UCSD-AML1 (cell line): ENCODE results near the gene LZTR1.
"Not testable (repeated sequence)": the region's sequence is repeated elsewhere in the genome, so short reads cannot be mapped to it uniquely, and the experiment has no call there.

Experiments used
- DNase-seq: peaks from one replicate; lab custom pipeline; 2025; ENCODE audit not compliant: unreplicated experiment; lab: John Stamatoyannopoulos, UW

LZTR1 gene

GRCh38 chr22:20995329-20996030 is 13.4 kb downstream of the LZTR1 start:
- no peak for DNase-seq

GRCh38 chr22:20996031-20996410 is 13.9 kb downstream of the LZTR1 start:
- no peak for DNase-seq

GRCh38 chr22:20996598-20997535 is 14.8 kb downstream of the LZTR1 start:
- DNase-seq = no peak

GRCh38 chr22:20997536-20998257 is 15.6 kb downstream of the LZTR1 start:
- DNase-seq = no peak

- no peak for DNase-seq
Measured at GRCh38 chr22:20998411-20999336, 16.6 kb downstream of the LZTR1 start.

GRCh38 chr22:20999350-21000206 is 17.5 kb downstream of the LZTR1 start:
- DNase-seq = no peak

GRCh38 chr22:21000207-21000986 is 18.3 kb downstream of the LZTR1 start:
- DNase-seq = no peak

- no peak for DNase-seq
Measured at GRCh38 chr22:21000987-21001600, 19.0 kb downstream of the LZTR1 start.

GRCh38 chr22:21001601-21002325 is 19.7 kb downstream of the LZTR1 start, which contains the start of gene THAP7:
Gene THAP7, minus strand, starts transcription at chr22:21002118. Its CDS starts 207 bp downstream, at chr22:21001911.
- peak; percentile 97 for DNase-seq

- DNase-seq = no peak
Measured at GRCh38 chr22:21003782-21004181, 21.7 kb downstream of the LZTR1 start.

- DNase-seq = not testable (repeated sequence)
Measured at GRCh38 chr22:21009208-21009607, 27.1 kb downstream of the LZTR1 start.

- DNase-seq = peak; percentile 34
Measured at GRCh38 chr22:21009638-21010425, 27.7 kb downstream of the LZTR1 start.

GRCh38 chr22:21010426-21011113 is 28.5 kb downstream of the LZTR1 start:
- DNase-seq = no peak

- no peak for DNase-seq
Measured at GRCh38 chr22:21012446-21013407, 30.6 kb downstream of the LZTR1 start.

GRCh38 chr22:21013657-21014201 is 31.6 kb downstream of the LZTR1 start:
- no peak for DNase-seq
